Sigmoid colon (tissue), 4 donors: ENCODE data around the gene GOLGA6D.
"Not testable (repeated sequence)": the region's sequence is repeated elsewhere in the genome, so short reads cannot be mapped to it uniquely, and the experiment has no call there.

Experiments used
- CTCF ChIP-seq, 4 experiments: fragments of 450-650 bp in 3 of 4; fragments of 200-600 bp in 1 of 4; IDR thresholded peaks; one replicate each; pipeline ENCODE4 v1.5.1; 2016 to 2019; ENCODE audit warnings: antibody characterized with exemption in 4 of 4, mild to moderate bottlenecking in 3 of 4, moderate library complexity in 2 of 4
- EP300 ChIP-seq, 4 donors: sonication (generic); formaldehyde crosslinking; IDR thresholded peaks; one replicate each; pipeline ENCODE4 v1.6.1; 2017; ENCODE audit warnings: antibody characterized with exemption in 4 of 4
- POLR2A ChIP-seq, 2 donors: fragments of 450-650 bp; IDR thresholded peaks; one replicate each; pipeline ENCODE4 v1.6.1; 2016; ENCODE audit warnings: antibody characterized with exemption in 2 of 2, mild to moderate bottlenecking in 2 of 2, moderate library complexity in 2 of 2

- not testable (repeated sequence) for TF ChIP-seq CTCF, EP300, POLR2A (IDR thresholded peaks at IDR 0.05)
Observed at GRCh38 chr15:75298541-75299310, 16.1 kb downstream of the GOLGA6D start.
